GM12865 (cell line): ENCODE data around the gene DCDC2.

Experiments used
- DNase-seq: peaks from one replicate; pipeline ENCODE4 v3.0.0; 2010; ENCODE audit warnings: low read depth
- H3K4me3 ChIP-seq: 2 replicates; pipeline ENCODE4 v1.5.1; 2011; ENCODE audit warnings: mild to moderate bottlenecking, low read depth, low read length, control low read depth
- CTCF ChIP-seq: IDR thresholded peaks from 2 replicates; pipeline ENCODE4 v1.5.1; 2011; ENCODE audit warnings: low read length, control low read depth, low read depth, inconsistent platforms; ENCODE audit not compliant: insufficient read depth; ENCODE audit errors: missing control alignments

DCDC2 gene

DNA sequence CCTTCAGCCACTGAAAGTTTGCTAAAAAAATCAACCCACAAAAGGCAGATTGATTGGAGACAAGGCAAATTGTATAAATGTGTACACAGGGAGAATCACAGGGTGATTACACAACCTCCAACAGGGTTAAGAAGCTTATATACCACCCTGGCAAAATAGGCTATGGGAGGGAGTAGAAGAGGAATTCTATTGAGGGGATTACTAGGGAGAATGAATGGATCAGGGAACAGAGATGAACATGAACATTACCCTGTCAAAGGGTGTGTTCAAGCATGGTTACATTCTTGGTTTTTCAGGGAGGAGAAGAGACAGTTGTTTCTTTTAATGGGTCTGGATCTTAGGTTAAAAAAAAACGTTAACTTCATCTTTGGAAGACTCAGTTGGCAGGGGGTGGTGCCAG lies 39.8 kb upstream of the DCDC2 start:
- no peak overlapping the region for H3K4me3 ChIP-seq
- TF ChIP-seq CTCF = no peak
- DNase-seq = no peak

DNA sequence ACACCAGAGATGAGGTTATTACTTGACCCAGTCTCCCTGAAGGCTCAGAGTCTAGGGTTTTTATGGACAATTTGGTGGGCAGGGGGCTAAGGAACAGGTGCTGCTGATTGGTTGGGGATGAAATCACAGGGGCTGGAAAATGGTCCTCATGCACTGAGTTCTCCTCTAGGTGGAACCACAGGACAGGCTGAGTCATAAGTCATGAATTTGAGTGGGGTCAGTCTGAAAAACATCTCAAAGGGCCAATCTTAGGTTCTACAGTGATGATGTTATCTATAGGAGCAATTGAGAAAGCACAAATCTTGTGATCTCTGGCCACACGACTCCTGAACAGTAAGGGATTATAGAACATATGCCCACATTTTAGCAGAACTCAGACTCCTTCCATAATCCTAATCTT lies 39.0 kb upstream of the DCDC2 start:
- no peak overlapping the region for H3K4me3 ChIP-seq
- no peak for TF ChIP-seq CTCF
- DNase-seq = no peak

GRCh38 chr6:24394780-24395437 lies 37.0 kb upstream of the DCDC2 start:
- H3K4me3 ChIP-seq = no peak overlapping the region
- DNase-seq = no peak
- TF ChIP-seq CTCF = no peak

DNA sequence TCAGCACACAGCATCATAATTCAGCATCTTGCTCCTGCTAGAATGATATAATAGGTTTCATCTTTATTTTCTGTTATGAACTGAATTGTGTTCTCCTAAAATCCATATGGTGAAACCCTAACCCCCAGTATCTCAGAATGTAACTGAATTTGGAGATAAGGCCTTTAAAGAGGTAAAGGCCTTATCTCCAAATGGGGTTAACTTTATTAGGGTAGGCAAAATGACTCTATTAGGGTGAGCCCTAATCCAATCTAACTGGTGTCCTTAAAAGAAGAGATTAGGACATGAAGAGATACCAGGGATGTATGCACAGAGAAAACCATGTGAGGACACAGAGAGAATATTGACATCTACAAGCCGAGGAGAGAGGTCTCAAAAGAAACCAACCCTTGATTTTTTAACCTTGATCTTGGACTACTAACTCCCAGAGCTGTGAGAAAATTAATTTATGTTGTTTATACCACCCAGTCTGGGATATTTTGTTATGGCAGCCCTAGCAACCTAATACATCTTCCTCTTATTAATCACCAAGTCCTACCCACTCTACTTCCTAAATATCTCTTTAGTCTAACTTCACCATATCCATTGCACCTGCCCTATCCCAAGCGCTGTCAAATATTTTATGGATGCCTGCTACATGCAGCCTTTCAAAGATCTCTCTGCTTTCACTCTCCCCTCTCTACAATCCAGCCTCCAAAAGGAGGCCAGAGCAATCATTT lies 36.4 kb upstream of the DCDC2 start:
- no peak for DNase-seq
- TF ChIP-seq CTCF = no peak
- H3K4me3 ChIP-seq = no peak overlapping the region

DNA sequence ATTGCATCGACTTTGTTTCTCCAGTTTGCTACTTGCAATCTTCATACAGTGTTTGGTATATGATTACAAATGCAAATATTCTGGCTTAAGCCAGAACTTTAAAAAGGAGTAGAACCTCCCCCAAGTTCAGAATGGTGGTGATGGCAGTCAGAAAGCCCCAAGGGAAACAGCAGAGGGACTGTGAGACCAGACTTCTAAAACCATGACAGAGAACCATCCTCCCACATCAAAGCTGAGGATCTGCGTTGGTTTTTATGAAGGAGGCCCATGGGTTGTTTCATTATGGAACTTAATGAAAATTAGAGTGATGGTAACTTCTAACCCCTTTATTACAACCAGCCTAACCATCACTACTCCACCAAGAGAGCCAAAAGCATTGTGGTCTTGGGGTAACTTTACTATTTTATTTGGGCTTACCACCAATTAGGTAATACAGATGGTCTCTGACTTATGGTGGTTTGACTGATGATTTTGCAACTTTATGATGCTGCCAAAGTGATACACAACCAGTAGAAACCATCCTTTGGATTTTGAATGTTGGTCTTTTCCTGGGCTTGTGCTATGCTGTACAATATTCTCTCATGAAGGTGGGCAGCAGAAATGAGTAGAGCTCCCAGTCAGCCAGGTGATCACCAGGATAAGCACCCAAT lies 34.0 kb upstream of the DCDC2 start:
- no peak overlapping the region for H3K4me3 ChIP-seq
- peak; percentile 79 for DNase-seq
- no peak for TF ChIP-seq CTCF

- TF ChIP-seq CTCF = no peak
- DNase-seq = no peak
- H3K4me3 ChIP-seq = no peak overlapping the region
Observed at GRCh38 chr6:24391208-24391607, 33.3 kb upstream of the DCDC2 start.
